GM23338 (cell line): ENCODE data around the gene RASL11A. TPM values are rescaled to one million over a fixed set of nuclear protein-coding genes. Genes with fewer than 3 reads are reported as not detected.

ENCODE experiments used
- ATAC-seq: fragments of 200-7000 bp; cut with Tn5 transposase; 3 replicates; pipeline ENCODE4 v1.9.1; 2020
- DNase-seq: peaks from one replicate; pipeline ENCODE4 v3.0.0-alpha.2; 2015; ENCODE audit warnings: low spot score
- H2AFZ ChIP-seq: fragments of 200-600 bp; sonication (generic); 2 replicates; pipeline ENCODE4 v1.8.0; 2016; ENCODE audit warnings: antibody characterized with exemption, mild to moderate bottlenecking, moderate library complexity
- H3F3A ChIP-seq: fragments of 200-600 bp; sonication (generic); replicated peaks from 2 replicates; pipeline ENCODE4 v1.8.0; 2017; ENCODE audit warnings: antibody characterized with exemption, mixed run types, low read depth
- H3K27ac ChIP-seq: fragments of 200-600 bp; sonication (generic); 2 replicates; pipeline ENCODE4 v1.6.1; 2016; ENCODE audit warnings: low read depth
- H3K27me3 ChIP-seq: fragments of 200-600 bp; sonication (generic); 2 replicates; pipeline ENCODE4 v1.8.0; 2016; ENCODE audit warnings: mild to moderate bottlenecking, mixed run types, moderate library complexity; ENCODE audit not compliant: insufficient read depth
- H3K36me3 ChIP-seq: fragments of 200-600 bp; sonication (generic); 2 replicates; pipeline ENCODE4 v1.8.0; 2016; ENCODE audit warnings: mild to moderate bottlenecking; ENCODE audit not compliant: insufficient read depth
- H3K4me1 ChIP-seq: fragments of 200-600 bp; sonication (generic); 2 replicates; pipeline ENCODE4 v1.8.0; 2016; ENCODE audit warnings: mild to moderate bottlenecking, moderate library complexity; ENCODE audit not compliant: insufficient read depth
- H3K4me2 ChIP-seq: fragments of 200-600 bp; sonication (generic); 2 replicates; pipeline ENCODE4 v1.7.1; 2017; ENCODE audit warnings: mixed run types
- H3K4me3 ChIP-seq: fragments of 200-600 bp; sonication (generic); 2 replicates; pipeline ENCODE4 v1.6.1; 2016; ENCODE audit warnings: mixed run types
- H3K79me2 ChIP-seq: fragments of 200-600 bp; sonication (generic); replicated peaks from 2 replicates; pipeline ENCODE4 v1.8.0; 2017; ENCODE audit warnings: mild to moderate bottlenecking; ENCODE audit not compliant: insufficient read depth
- H3K9me2 ChIP-seq: fragments of 200-600 bp; sonication (generic); 2 replicates; pipeline ENCODE4 v1.8.0; 2017; ENCODE audit not compliant: insufficient read depth
- H4K20me1 ChIP-seq: fragments of 200-600 bp; sonication (generic); replicated peaks from 2 replicates; pipeline ENCODE4 v1.8.0; 2017; ENCODE audit warnings: mild to moderate bottlenecking; ENCODE audit not compliant: insufficient read depth
- H3K27ac Mint-ChIP-seq: 2 replicates; pipeline ENCODE4 v1.8.0; 2020; ENCODE audit warnings: inconsistent platforms, mild to moderate bottlenecking, moderate library complexity, mixed read lengths
- H3K27me3 Mint-ChIP-seq: 3 replicates; pipeline ENCODE4 v1.8.0; 2022; ENCODE audit warnings: low read depth, mild to moderate bottlenecking, moderate library complexity, mixed read lengths, inconsistent platforms; ENCODE audit not compliant: insufficient read depth, poor library complexity
- H3K36me3 Mint-ChIP-seq: 3 replicates; pipeline ENCODE4 v1.8.0; 2021; ENCODE audit warnings: low read depth, mild to moderate bottlenecking, inconsistent platforms, moderate library complexity, mixed read lengths
- H3K4me1 Mint-ChIP-seq: 3 replicates; pipeline ENCODE4 v1.8.0; 2020; ENCODE audit warnings: mild to moderate bottlenecking, inconsistent platforms, mixed read lengths
- H3K4me3 Mint-ChIP-seq: 3 replicates; pipeline ENCODE4 v1.8.0; 2021; ENCODE audit warnings: moderate library complexity, mild to moderate bottlenecking, inconsistent platforms, mixed read lengths
- H3K9me3 Mint-ChIP-seq: 3 replicates; pipeline ENCODE4 v1.8.0; 2020; ENCODE audit warnings: moderate library complexity, mild to moderate bottlenecking, inconsistent platforms, mixed read lengths
- CREB1 ChIP-seq: fragments of 250-450 bp; sonication (Bioruptor Pico); IDR thresholded peaks from 2 replicates; pipeline ENCODE4 v1.5.0; 2020; ENCODE audit warnings: low read depth, mild to moderate bottlenecking, moderate library complexity
- CTCF ChIP-seq, 2 experiments: fragments of 200-600 bp in 1 of 2; sonication (generic) in 1 of 2; conservative IDR thresholded peaks; 2 replicates each; pipeline versions ENCODE4 v1.5.1 to v1.6.1; 2016 to 2017; ENCODE audit warnings: antibody characterized with exemption in 2 of 2, low read depth in 2 of 2, mild to moderate bottlenecking in 2 of 2, moderate library complexity in 1 of 2
- ETS1 ChIP-seq: IDR thresholded peaks from 2 replicates; pipeline ENCODE4 v1.6.1; 2016; ENCODE audit warnings: antibody characterized with exemption
- EZH2 ChIP-seq: fragments of 200-600 bp; sonication (generic); IDR thresholded peaks from one replicate; pipeline ENCODE4 v1.8.0; 2017; ENCODE audit warnings: antibody characterized with exemption, mild to moderate bottlenecking, low read depth; ENCODE audit not compliant: unreplicated experiment
- EZH2phosphoT487 ChIP-seq: fragments of 200-600 bp; sonication (generic); IDR thresholded peaks from one replicate; pipeline ENCODE4 v1.8.1; 2018; ENCODE audit warnings: antibody characterized with exemption; ENCODE audit not compliant: unreplicated experiment
- JUNB ChIP-seq: IDR thresholded peaks from one replicate; pipeline ENCODE4 v1.6.1; 2016; ENCODE audit warnings: antibody characterized with exemption; ENCODE audit not compliant: unreplicated experiment
- NANOG ChIP-seq: IDR thresholded peaks from 2 replicates; pipeline ENCODE4 v1.6.1; 2016; ENCODE audit warnings: antibody characterized with exemption, borderline replicate concordance
- POLR2AphosphoS5 ChIP-seq: IDR thresholded peaks from 2 replicates; pipeline ENCODE4 v1.6.1; 2016; ENCODE audit warnings: antibody characterized with exemption, low read depth
- STAT1 ChIP-seq: IDR thresholded peaks from one replicate; pipeline ENCODE4 v1.6.1; 2016; ENCODE audit warnings: antibody characterized with exemption; ENCODE audit not compliant: unreplicated experiment
- ZNF114 ChIP-seq: fragments of 250-450 bp; sonication (Bioruptor Pico); IDR thresholded peaks from 2 replicates; pipeline ENCODE4 v1.5.0; 2020; ENCODE audit warnings: mild to moderate bottlenecking, moderate library complexity
- ZNF331 ChIP-seq: fragments of 250-450 bp; sonication (Bioruptor Pico); IDR thresholded peaks from 2 replicates; pipeline ENCODE4 v1.5.0; 2020; ENCODE audit warnings: low read depth, mild to moderate bottlenecking, moderate library complexity
- ZNF462 ChIP-seq: fragments of 250-450 bp; sonication (Bioruptor Pico); IDR thresholded peaks from 2 replicates; pipeline ENCODE4 v1.5.0; 2020; ENCODE audit warnings: mild to moderate bottlenecking, moderate library complexity
- polyA plus RNA-seq: library from polyadenylated mRNA; unstranded; fragments of >200 nt; fragmentation: Nextera tagmentation; extraction: Ambion mirVana; gene quantifications from 2 replicates; pipeline ENCODE4 v1.2.1, GENCODE V29; 2016
- total RNA-seq: library from RNA; depleted of rRNA; stranded (reverse); fragments of >200 nt; shearing (Covaris generic); gene quantifications from 2 replicates; pipeline ENCODE4 v1.2.3, GENCODE V29; 2014

The RASL11A gene
- total and polyA plus RNA-seq, 2 experiments from 2014 or later: 1.9 to 3.3 TPM

GRCh38 chr13:27233964-27234363, 36.7 kb upstream of the RASL11A start:
- H3K9me3 Mint-ChIP-seq: peaks cover 2% of the 10 kb centered on the region; the same call in 1 of the 3 replicates
- H3K27me3 Mint-ChIP-seq: peaks cover 2% of the 10 kb centered on the region
- H3K36me3 Mint-ChIP-seq: peaks cover 14% of the 10 kb centered on the region; the same call in 2 of the 3 replicates
- ATAC-seq (no peak), DNase-seq (no peak)
- Histone ChIP-seq H3K4me2 (no peak overlapping the region), H2AFZ (no peak overlapping the region), H3K27ac (no peak overlapping the region), H3K36me3 (no peaks in the 10 kb centered on the region), H3K79me2 (no peaks in the 10 kb centered on the region), H3K9me2 (no peaks in the 10 kb centered on the region), H3K27me3 (no peaks in the 10 kb centered on the region), H3F3A (no peaks in the 10 kb centered on the region), H3K4me3 (no peak overlapping the region), H3K4me1 (no peaks in the 10 kb centered on the region), H4K20me1 (no peaks in the 10 kb centered on the region)
- no peaks in the 10 kb centered on the region for H3K4me1 Mint-ChIP-seq
- TF ChIP-seq EZH2phosphoT487 (no peak), ZNF114 (no peak), JUNB (no peak)
- no peak overlapping the region for H3K4me3 Mint-ChIP-seq
- no peak overlapping the region; the same call in 1 of the 2 replicates for H3K27ac Mint-ChIP-seq

GRCh38 chr13:27236478-27236877, 34.2 kb upstream of the RASL11A start:
- peaks cover under 1% of the 10 kb centered on the region for H3K4me1 Mint-ChIP-seq
- H3K4me2 ChIP-seq: no peak overlapping the region
- H3K27ac ChIP-seq: no peak overlapping the region
- TF ChIP-seq CREB1 (CRISPR knock-in tag): no peak
- TF ChIP-seq JUNB: no peak
- no peak for TF ChIP-seq ZNF114
- TF ChIP-seq POLR2AphosphoS5: no peak
- TF ChIP-seq STAT1: no peak
- no peak for TF ChIP-seq ZNF331 (CRISPR knock-in tag)
- no peak for TF ChIP-seq EZH2phosphoT487
- TF ChIP-seq ETS1: no peak
- no peak for TF ChIP-seq NANOG
- no peak for TF ChIP-seq CTCF (conservative IDR thresholded peaks at IDR 0.05; ENCODE audit: low read depth in 2 of 2)
- no peak for TF ChIP-seq EZH2
- no peak for TF ChIP-seq ZNF462 (CRISPR knock-in tag)
- ATAC-seq (no peak), DNase-seq (no peak)
- no peaks in the 10 kb centered on the region for H3K79me2 ChIP-seq
- no peaks in the 10 kb centered on the region for H3K27me3 Mint-ChIP-seq
- no peak overlapping the region for H3K4me3 Mint-ChIP-seq
- H3K4me1 ChIP-seq: no peaks in the 10 kb centered on the region
- H2AFZ ChIP-seq: no peak overlapping the region
- no peaks in the 10 kb centered on the region for H3K9me3 Mint-ChIP-seq
- H4K20me1 ChIP-seq: no peaks in the 10 kb centered on the region
- peaks cover 13% of the 10 kb centered on the region; the same call in 2 of the 3 replicates for H3K36me3 Mint-ChIP-seq
- H3F3A ChIP-seq: no peaks in the 10 kb centered on the region
- H3K36me3 ChIP-seq: no peaks in the 10 kb centered on the region
- no peak overlapping the region for H3K27ac Mint-ChIP-seq
- H3K27me3 ChIP-seq: no peaks in the 10 kb centered on the region
- H3K9me2 ChIP-seq: no peaks in the 10 kb centered on the region
- H3K4me3 ChIP-seq: no peak overlapping the region
